Body of pancreas (tissue), 4 donors: ENCODE results near the gene TBC1D10B. TPM values are rescaled to one million over a fixed set of nuclear protein-coding genes. Genes with fewer than 3 reads are reported as not detected.

Source experiments
- ATAC-seq: fragments of 150-250 bp; one replicate; pipeline ENCODE4 v1.9.1; 2016
- DNase-seq, 4 donors: peaks; one replicate each; pipeline ENCODE4 v3.0.0-alpha.2; 2019
- H3K27ac ChIP-seq, 4 donors: fragments of 200-600 bp; sonication (generic); 1 replicate in 3 of 4; 2 replicates in 1 of 4; pipeline versions ENCODE4 v1.5.1 to v1.6.1; 2016 to 2019; ENCODE audit warnings: mild to moderate bottlenecking in 1 of 4, mixed read lengths in 1 of 4, moderate library complexity in 1 of 4
- H3K27me3 ChIP-seq, 2 donors: fragments of 200-600 bp; sonication (generic); one replicate each; pipeline ENCODE4 v1.6.0; 2016; ENCODE audit warnings: mild to moderate bottlenecking in 1 of 2
- H3K36me3 ChIP-seq, 2 donors: fragments of 200-600 bp; sonication (generic); replicated peaks in 1 of 2; 2 replicates each; pipeline ENCODE4 v1.5.1; 2016; ENCODE audit warnings: low read depth in 2 of 2; ENCODE audit not compliant: insufficient read depth in 1 of 2
- H3K4me1 ChIP-seq: fragments of 200-600 bp; sonication (generic); one replicate; pipeline ENCODE4 v1.6.0; 2016
- H3K4me3 ChIP-seq, 2 donors: fragments of 200-600 bp; sonication (generic); 1 replicate in 1 of 2; 2 replicates in 1 of 2; pipeline ENCODE4 v1.5.1; 2016 to 2019
- H3K9me3 ChIP-seq, 3 donors: fragments of 200-600 bp; sonication (generic); 1 replicate in 2 of 3; 2 replicates in 1 of 3; pipeline ENCODE4 v1.5.1; 2016
- CTCF ChIP-seq, 7 experiments: fragments of 450-650 bp in 4 of 7; fragments of 200-600 bp in 3 of 7; sonication (generic) in 3 of 7; IDR thresholded peaks; one replicate each; pipeline ENCODE4 v1.5.1; 2016 to 2019; ENCODE audit warnings: antibody characterized with exemption in 7 of 7
- POLR2A ChIP-seq, 3 donors: fragments of 450-650 bp; IDR thresholded peaks; one replicate each; pipeline ENCODE4 v1.6.1; 2016; ENCODE audit warnings: antibody characterized with exemption in 3 of 3, mild to moderate bottlenecking in 2 of 3
- WGBS, 2 donors: methylation state at CpG; one replicate each; pipeline ENCODE4 v1.1.5; 2017; 5-methylcytosine and 5-hydroxymethylcytosine counted together
- intact Hi-C: fragments of 100-400 bp; cut with DNase I; formaldehyde crosslinking; loops from one replicate; pipeline ENCODE4 v1.15.1; 2023
- total RNA-seq, 2 donors: library from RNA; depleted of rRNA; stranded (reverse); fragments of >200 nt; gene quantifications; one replicate each; pipeline ENCODE4 v1.1.0, GENCODE V29; 2016

TBC1D10B gene
- total RNA-seq, 2 donors from 2014 or later: 17.9 to 22.1 TPM

- no peak for TF ChIP-seq CTCF (IDR thresholded peaks at IDR 0.05)
- TF ChIP-seq POLR2A (IDR thresholded peaks at IDR 0.05): no peak
- Histone ChIP-seq H3K36me3 (peaks cover 0 to 5% of the 10 kb centered on the region in 2 donors), H3K9me3 (no peaks in the 10 kb centered on the region), H3K4me3 (no peak overlapping the region), H3K27me3 (no peaks in the 10 kb centered on the region), H3K27ac (no peak overlapping the region), H3K4me1 (peaks cover 28% of the 10 kb centered on the region)
- DNase-seq (no peak), ATAC-seq (no peak)
- 96 to 100% methylated on average over 2 to 9 of the region's 9 CpGs for WGBS, 2 donors
- intact Hi-C loops: no loop called here
Measured at GRCh38 chr16:30358577-30358936, 11.7 kb downstream of the TBC1D10B start.

DNA sequence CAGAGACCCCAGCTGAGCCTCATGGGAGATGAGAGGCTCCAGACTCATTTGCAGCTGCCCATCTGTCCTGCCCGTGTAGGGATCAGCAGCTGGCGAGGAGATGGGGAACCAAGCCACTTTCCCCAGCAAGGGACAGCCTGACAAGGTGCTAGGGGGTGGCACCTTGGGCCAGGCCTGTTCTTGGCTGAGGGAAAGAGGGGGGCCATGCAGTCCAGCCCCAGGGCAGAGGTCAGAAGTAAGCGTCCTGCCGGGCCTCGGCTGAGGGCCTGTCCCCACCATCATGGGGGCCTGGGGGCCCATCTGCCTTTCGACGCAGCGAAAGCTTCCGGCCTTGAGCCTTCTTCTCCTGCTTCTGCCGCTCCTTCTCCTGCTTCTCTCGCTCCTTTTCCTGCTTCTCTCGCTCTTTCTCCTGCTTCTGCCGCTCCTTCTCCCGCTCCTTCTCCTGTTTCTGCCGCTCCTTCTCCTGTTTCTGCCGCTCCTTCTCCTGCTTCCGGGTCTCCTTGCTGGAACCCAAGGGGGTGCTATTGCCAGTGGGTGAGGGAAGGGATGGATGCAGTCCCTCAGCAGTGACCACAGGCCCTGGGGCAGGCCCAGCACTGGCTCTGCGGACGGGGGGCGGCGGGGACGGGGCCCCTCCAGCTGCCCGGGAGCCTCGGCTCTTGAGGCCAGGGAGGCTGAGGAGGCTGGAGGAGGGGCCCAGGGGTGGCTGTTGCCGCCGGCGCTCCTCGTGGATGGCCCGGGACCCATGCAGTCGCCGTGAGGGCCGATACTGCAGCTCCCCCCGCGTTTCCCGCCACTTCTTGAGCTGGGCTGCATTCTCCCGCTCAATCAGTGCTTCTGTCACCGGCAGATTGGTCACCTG is 12.3 kb downstream of the TBC1D10B start:
- ATAC-seq (no peak), DNase-seq (no peak)
- no peak for TF ChIP-seq POLR2A (IDR thresholded peaks at IDR 0.05)
- no peak for TF ChIP-seq CTCF (IDR thresholded peaks at IDR 0.05)
- H3K9me3 ChIP-seq: no peaks in the 10 kb centered on the region
- H3K36me3 ChIP-seq: peaks cover 0 to 5% of the 10 kb centered on the region in 2 donors
- intact Hi-C loops: no loop called here
- 81 to 90% methylated on average over 16 to 34 of the region's 37 CpGs for WGBS, 2 donors
- H3K27ac ChIP-seq: no peak overlapping the region
- H3K4me1 ChIP-seq: peaks cover 35% of the 10 kb centered on the region
- no peaks in the 10 kb centered on the region for H3K27me3 ChIP-seq
- no peak overlapping the region for H3K4me3 ChIP-seq

DNA sequence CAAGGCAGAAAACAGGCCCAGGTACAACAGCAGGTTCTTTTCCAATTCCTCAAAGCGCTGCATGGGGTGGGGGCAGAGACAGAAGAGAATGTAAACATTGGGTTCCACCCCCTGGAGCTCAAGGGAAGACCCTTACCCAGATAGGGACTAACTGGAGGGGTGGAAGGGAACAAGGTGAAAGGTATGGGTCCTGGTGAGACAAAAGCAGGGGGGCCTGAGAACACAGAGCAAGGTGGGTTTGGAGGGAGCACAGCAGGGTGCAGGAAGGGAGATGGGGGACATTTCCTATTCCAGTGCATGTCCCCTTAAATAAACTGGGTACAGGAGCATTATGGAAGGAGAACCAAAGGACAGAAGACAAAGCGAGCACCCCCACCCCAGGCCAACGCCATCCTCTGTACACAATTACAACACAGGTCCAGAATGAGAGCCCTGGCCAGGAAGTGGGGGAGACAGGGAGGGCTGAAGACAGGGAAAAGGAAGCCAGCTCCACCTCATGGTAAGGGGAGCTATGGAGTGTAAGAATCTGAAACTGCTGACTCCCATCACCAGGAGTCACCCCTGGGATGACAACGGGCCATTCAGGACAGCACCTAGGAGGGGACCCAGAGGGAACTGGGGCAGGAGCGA is 13.1 kb downstream of the TBC1D10B start:
- Histone ChIP-seq H3K4me1 (peaks cover 42% of the 10 kb centered on the region), H3K36me3 (peaks cover 0 to 5% of the 10 kb centered on the region in 2 donors), H3K9me3 (no peaks in the 10 kb centered on the region), H3K27me3 (no peaks in the 10 kb centered on the region), H3K27ac (peak overlapping the region in 1 of 4 donors; percentile 90), H3K4me3 (no peak overlapping the region)
- 80 to 87% methylated on average over 5 of the region's 5 CpGs for WGBS, 2 donors
- intact Hi-C loops: no loop called here
- DNase-seq (no peak), ATAC-seq (no peak)
- no peak for TF ChIP-seq CTCF (IDR thresholded peaks at IDR 0.05)
- TF ChIP-seq POLR2A (IDR thresholded peaks at IDR 0.05): no peak

GRCh38 chr16:30356401-30357084 is 13.8 kb downstream of the TBC1D10B start:
- ATAC-seq (no peak), DNase-seq (no peak)
- Histone ChIP-seq H3K27me3 (no peaks in the 10 kb centered on the region), H3K27ac (peak overlapping the region; percentile 84 to 97 (median 91)), H3K9me3 (no peaks in the 10 kb centered on the region), H3K4me3 (no peak overlapping the region), H3K36me3 (peaks cover 0 to 5% of the 10 kb centered on the region in 2 donors), H3K4me1 (peaks cover 49% of the 10 kb centered on the region)
- TF ChIP-seq POLR2A (IDR thresholded peaks at IDR 0.05) (no peak), CTCF (IDR thresholded peaks at IDR 0.05) (no peak)
- intact Hi-C loops: no loop called here
- 62 to 69% methylated on average over 10 to 12 of the region's 12 CpGs for WGBS, 2 donors
